ENCODE data around the gene BCL2L12.
A peak's percentile ranks its signal among the peaks of the same experiment; 100 is the strongest.

Gene BCL2L12

DNA sequence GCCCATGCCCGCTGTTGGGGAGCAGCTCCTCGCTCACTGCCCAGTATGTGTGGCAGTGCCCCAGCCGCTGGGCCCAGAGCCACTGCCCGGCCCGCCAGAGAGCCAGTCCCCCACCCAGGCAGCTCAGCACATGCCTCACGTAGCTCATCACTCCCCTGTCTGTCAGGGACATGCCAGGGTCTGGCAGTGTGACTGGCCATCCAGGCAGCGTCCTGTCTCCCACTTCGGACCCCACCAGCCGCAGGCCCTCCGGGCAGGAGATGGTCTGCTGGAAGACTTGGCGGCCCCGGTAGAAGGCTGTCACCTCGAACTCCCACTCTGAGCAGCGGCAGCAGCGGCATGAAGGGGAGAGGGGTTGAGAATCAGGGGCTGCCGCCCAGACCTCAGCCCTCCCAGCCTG is 3.7 kb upstream of the BCL2L12 start:
- H3K27ac ChIP-seq, result 0 out of 2 replicates have a peak overlapping the region, but pooled peaks have one; percentile 9
- TF ChIP-seq CTCF (conservative IDR thresholded peaks at IDR 0.05), result no peak

- TF ChIP-seq CTCF (conservative IDR thresholded peaks at IDR 0.05), result no peak
- H3K27ac ChIP-seq, result peak overlapping the region; percentile 92
Measured at GRCh38 chr19:49663224-49663623, 2.5 kb upstream of the BCL2L12 start.

DNA sequence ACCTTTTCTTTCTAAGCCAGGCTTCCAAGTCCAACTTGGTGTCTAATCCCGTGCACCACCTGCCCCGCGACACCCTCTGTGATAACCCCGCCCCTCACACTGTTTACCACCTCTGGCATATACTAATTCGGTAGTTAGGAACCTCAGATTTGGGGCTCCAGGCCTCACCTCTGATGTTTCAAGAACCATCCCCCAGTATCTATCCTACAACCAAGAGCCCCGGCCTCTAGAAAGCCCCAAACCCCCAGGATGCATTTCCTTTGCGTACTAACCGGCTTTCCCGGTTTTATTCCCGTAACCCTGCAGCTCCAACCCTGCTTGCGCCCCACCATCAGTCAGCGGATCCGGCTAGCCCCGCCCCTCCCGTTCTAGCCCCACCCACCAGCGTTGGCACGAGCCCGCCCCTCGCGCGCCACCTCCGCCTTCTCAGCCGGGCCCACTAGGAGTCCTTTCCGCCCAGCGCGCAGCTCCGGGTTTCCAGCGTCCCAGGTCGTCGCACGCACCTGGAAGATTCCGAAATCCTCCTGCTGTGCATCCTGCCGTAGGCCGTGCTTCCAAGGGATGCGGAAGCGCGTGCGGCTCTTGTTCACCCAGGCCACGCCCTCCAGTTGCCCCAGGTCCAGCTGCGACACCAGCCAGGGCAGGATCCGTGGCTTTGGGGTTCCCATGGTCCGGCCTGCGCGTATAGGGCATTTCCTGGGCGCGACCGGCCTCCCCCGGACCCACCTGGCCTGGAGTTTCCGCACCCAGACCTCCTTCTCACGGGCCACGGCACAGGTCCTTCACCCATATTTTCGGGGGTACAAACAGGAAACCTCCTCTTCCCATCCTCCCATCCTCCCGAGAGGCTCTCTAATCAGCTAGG is 1.3 kb upstream of the BCL2L12 start:
- H3K27ac ChIP-seq, result peak overlapping the region; percentile 92
- 0 out of 2 replicates have a peak, but pooled peaks have one; percentile 20 for TF ChIP-seq CTCF (conservative IDR thresholded peaks at IDR 0.05)

DNA sequence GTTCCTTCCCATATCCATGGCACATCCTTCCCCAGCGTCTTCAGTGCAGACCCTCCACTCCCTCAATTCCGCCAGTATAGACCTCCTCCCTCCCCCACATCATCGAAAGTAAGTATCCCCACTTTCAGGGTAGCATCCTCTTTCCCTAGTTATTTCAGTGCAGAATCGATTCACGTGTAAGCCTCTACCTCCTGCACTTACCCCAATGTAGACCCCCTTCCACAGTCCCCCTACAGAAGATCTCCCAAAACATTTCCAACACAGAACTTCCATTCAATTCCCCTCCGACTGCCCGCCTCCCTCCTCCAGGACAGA is 740 bp upstream of the BCL2L12 start:
- H3K27ac ChIP-seq, result peak overlapping the region; percentile 92
- TF ChIP-seq CTCF (conservative IDR thresholded peaks at IDR 0.05), result no peak

GRCh38 chr19:49666120-49666444 is 349 bp downstream of the BCL2L12 start:
- H3K27ac ChIP-seq, result peak overlapping the region; percentile 92; the same call in 1 of the 2 replicates
- TF ChIP-seq CTCF (conservative IDR thresholded peaks at IDR 0.05), result no peak

DNA sequence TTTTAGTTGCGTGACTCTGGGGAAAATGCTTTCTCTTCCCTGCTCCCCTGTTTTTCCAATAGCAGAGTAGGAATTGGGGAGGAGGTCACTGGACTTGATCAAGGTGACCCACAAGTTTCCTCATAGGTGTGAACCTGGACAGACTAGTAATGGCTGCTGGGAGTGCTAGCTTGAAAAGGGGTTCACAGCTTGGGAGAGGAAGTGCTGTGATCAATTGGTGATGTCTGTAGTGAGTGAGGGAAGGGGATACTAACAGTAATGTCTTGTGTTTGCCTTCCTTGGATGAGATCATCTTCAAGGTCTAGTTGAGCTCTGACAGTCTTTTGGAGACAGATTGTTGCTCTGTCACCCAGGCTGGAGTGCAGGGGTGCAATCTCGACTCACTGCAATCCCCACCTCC is 1.7 kb downstream of the BCL2L12 start:
- no peak overlapping the region for H3K27ac ChIP-seq
- TF ChIP-seq CTCF (conservative IDR thresholded peaks at IDR 0.05), result no peak

- no peak for TF ChIP-seq CTCF (conservative IDR thresholded peaks at IDR 0.05)
- H3K27ac ChIP-seq, result no peak overlapping the region
Measured at GRCh38 chr19:49669516-49669915, 3.8 kb downstream of the BCL2L12 start.

Measured in VCaP (cell line).